MM.1S (cell line): ENCODE results near the gene OR4D1.

Experiments
- CTCF ChIP-seq: fragments of 300-600 bp; sonication (generic); IDR thresholded peaks from 2 replicates; pipeline ENCODE4 v1.5.1; 2016; ENCODE audit warnings: antibody characterized with exemption, low read length, mixed read lengths
- EZH2phosphoT487 ChIP-seq: fragments of 300-600 bp; sonication (generic); IDR thresholded peaks from 2 replicates; pipeline ENCODE4 v1.6.1; 2018; ENCODE audit warnings: antibody characterized with exemption, low read length

- TF ChIP-seq CTCF (no peak), EZH2phosphoT487 (no peak)
These were observed 22.4 kb downstream of the OR4D1 start for GRCh38 chr17:58170622-58171021.
